ENCODE results near the gene R3HDM4.

The R3HDM4 gene

DNA sequence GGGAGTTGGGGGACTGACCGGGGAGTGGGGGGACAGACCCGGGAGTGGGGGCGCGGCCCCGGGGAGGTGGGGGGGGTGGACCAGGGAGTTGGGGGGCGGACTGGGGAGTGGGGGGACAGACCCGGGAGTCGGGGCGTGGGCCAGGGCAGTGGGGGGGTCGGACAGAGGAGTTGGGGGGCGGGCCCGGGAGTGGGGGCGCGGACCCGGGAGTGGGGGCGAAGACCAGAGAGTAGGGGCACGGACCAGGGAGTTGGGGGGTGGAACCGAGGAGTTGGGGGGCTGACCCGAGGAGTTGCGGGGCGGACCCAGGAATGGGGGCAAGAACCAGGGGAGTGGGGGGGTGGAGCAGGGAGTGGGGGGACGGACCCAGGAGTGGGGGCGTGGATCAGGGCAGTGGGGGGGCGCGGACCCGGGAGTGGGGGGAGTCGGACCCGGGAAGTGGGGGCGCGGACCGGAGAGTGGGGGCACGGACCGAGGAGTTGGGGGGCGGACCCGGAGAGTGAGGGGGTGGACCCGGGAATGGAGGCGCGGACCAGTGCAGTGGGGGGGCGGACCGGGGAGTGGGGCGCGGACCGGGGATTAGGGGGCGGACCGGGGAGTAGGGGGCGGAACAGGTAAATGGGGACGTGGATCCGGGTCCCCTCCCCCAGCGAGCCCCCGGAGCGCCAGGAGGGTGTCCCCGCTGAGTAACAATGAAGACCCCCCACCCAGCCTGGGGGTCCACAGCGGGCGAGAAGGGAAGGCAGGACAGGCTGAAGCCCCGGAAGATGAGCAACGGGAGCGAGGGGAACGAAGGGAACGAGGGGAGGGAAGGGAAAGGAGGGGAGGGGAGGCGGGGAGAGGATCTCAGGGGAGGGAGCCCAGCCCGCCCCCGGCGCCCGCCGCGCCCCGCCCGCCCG, 589 bp downstream of the R3HDM4 start:
- TF ChIP-seq, protein P1, sequence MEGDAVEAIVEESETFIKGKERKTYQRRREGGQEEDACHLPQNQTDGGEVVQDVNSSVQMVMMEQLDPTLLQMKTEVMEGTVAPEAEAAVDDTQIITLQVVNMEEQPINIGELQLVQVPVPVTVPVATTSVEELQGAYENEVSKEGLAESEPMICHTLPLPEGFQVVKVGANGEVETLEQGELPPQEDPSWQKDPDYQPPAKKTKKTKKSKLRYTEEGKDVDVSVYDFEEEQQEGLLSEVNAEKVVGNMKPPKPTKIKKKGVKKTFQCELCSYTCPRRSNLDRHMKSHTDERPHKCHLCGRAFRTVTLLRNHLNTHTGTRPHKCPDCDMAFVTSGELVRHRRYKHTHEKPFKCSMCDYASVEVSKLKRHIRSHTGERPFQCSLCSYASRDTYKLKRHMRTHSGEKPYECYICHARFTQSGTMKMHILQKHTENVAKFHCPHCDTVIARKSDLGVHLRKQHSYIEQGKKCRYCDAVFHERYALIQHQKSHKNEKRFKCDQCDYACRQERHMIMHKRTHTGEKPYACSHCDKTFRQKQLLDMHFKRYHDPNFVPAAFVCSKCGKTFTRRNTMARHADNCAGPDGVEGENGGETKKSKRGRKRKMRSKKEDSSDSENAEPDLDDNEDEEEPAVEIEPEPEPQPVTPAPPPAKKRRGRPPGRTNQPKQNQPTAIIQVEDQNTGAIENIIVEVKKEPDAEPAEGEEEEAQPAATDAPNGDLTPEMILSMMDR (IDR thresholded peaks at IDR 0.05; ENCODE audit: borderline replicate concordance, control extremely low read depth, extremely low read depth, insufficient read depth, missing control alignments): no peak
- in situ Hi-C loops (cut with MboI; ENCODE audit: low sequenced_read_pairs, unreplicated experiment): loop anchor here (10.0 kb wide), 1 partner anchor 48 kb away; no protein-coding TSS in a partner anchor
- peak; percentile 63 for DNase-seq (ENCODE audit: low spot score)

DNA sequence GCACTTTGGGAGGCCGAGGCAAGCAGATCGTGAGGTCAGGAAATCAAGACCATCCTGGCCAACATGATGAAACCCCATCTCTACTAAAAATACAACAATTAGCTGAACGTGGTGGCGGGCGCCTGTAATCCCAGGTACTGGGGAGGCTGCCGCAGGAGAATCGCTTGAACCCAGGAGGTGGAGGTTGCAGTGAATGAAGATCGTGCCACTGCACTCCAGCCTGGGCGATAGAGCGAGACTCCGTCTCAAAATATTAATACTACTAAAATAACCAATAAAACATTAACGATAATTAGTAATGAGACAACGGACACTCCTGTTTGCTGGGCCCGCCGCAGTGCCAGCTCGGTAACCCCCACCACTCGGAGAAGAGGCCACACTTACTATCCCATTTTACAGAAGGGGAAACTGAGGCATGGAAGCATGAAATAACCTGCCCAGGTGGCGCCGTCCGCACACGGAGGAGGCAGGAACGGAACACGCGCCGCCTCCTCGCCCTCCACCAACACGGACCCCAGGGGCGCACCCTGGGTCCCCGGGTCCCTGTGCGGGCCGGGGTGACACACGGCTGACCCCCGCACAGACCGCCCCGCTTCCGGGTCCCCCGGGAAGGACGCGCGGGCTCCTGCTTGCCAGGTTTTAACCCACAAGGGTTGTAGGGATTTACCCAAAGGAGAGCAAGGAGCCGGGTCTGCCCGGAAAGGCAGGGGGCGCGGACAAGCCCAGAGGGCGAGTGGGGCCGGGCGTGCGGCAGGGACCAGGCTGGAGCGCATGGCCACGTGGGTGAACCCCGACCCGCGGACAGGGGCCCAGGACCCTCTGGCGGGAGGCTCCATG, 1.6 kb downstream of the R3HDM4 start:
- in situ Hi-C loops (cut with MboI; ENCODE audit: low sequenced_read_pairs, unreplicated experiment): loop anchor here (10.0 kb wide), 1 partner anchor 47 kb away; no protein-coding TSS in a partner anchor
- TF ChIP-seq, protein P1 (IDR thresholded peaks at IDR 0.05; ENCODE audit: borderline replicate concordance, control extremely low read depth, extremely low read depth, insufficient read depth, missing control alignments): no peak
- no peak for DNase-seq (ENCODE audit: low spot score)

- DNase-seq (ENCODE audit: low spot score): peak; percentile 74
- TF ChIP-seq, protein P1 (IDR thresholded peaks at IDR 0.05; ENCODE audit: borderline replicate concordance, control extremely low read depth, extremely low read depth, insufficient read depth, missing control alignments): no peak
- in situ Hi-C loops (cut with MboI; ENCODE audit: low sequenced_read_pairs, unreplicated experiment): no loop called here
Observed at GRCh38 chr19:907183-907853, 5.7 kb downstream of the R3HDM4 start.

DNA sequence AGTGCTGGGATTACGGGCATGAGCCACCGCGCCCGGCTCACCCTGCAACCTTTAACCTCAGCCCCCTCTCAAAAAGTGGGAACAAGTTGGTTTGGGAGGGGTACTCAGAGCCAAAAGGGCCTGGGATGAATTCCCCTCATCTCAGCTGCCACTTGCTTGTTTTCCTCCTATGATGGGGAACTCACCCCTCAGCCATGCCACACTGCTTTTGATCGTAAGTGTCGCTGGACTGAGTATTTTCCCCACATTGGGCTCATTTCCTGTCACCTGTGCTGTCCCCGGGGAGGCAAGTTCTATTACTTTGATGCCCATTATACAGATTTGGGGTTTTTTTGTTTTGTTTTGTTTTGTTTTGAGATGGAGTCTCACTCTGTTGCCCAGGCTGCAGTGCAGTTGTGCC, 6.5 kb downstream of the R3HDM4 start:
- in situ Hi-C loops (cut with MboI; ENCODE audit: low sequenced_read_pairs, unreplicated experiment): no loop called here
- no peak for DNase-seq (ENCODE audit: low spot score)
- TF ChIP-seq, protein P1 (IDR thresholded peaks at IDR 0.05; ENCODE audit: borderline replicate concordance, control extremely low read depth, extremely low read depth, insufficient read depth, missing control alignments): no peak

DNA sequence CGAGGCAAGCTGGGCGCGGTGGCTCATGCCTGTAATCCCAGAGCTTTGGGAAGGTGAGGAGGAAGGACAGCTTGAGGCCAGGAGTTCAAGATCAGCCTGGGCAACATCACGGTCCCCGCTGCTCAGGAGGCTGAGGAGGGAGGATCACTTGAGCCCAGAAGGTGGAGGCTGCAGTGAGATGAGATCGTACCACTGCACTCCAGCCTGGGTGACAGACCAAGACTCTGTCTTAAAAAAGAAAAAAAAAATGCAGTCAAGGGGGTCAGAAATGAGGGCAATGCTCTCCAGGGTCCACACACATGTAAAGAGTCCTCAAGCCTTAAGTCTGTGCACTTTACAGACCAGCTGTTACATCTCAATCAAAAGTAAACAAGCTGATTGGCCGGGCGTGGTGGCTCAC, 8.5 kb downstream of the R3HDM4 start:
- TF ChIP-seq, protein P1 (IDR thresholded peaks at IDR 0.05; ENCODE audit: borderline replicate concordance, control extremely low read depth, extremely low read depth, insufficient read depth, missing control alignments): no peak
- in situ Hi-C loops (cut with MboI; ENCODE audit: low sequenced_read_pairs, unreplicated experiment): no loop called here
- no peak for DNase-seq (ENCODE audit: low spot score)

GRCh38 chr19:903266-903797, 9.7 kb downstream of the R3HDM4 start:
- TF ChIP-seq, protein P1 (IDR thresholded peaks at IDR 0.05; ENCODE audit: borderline replicate concordance, control extremely low read depth, extremely low read depth, insufficient read depth, missing control alignments): no peak
- in situ Hi-C loops (cut with MboI; ENCODE audit: low sequenced_read_pairs, unreplicated experiment): no loop called here
- no peak for DNase-seq (ENCODE audit: low spot score)
